ENCODE measurements around the gene STRA6. TPM values are rescaled to one million over a fixed set of nuclear protein-coding genes. Genes with fewer than 3 reads are reported as not detected.

STRA6 gene
- total RNA-seq, 2 experiments from 2014 or later = not detected

GRCh38 chr15:74136814-74137536, 65.6 kb downstream of the STRA6 start:
- Mint-ChIP-seq H3K4me1 (ENCODE audit: low read depth) (peaks cover 22% of the 10 kb centered on the region), H3K4me3 (peak overlapping the region; percentile 29), H3K27me3 (ENCODE audit: low read depth) (peaks cover 66% of the 10 kb centered on the region), H3K9me3 (ENCODE audit: insufficient read depth) (no peaks in the 10 kb centered on the region), H3K36me3 (ENCODE audit: low read depth) (peaks cover 6% of the 10 kb centered on the region), H3K27ac (no peak overlapping the region)
- ChIA-PET CTCF (no interaction called here), POLR2A (no interaction called here)
- DNase-seq = no peak
- no peak for ATAC-seq

- ChIA-PET POLR2A (no interaction called here), CTCF (no interaction called here)
- Mint-ChIP-seq H3K4me3 (peak overlapping the region; percentile 29), H3K36me3 (ENCODE audit: low read depth) (peaks cover 6% of the 10 kb centered on the region), H3K4me1 (ENCODE audit: low read depth) (peaks cover 22% of the 10 kb centered on the region), H3K27me3 (ENCODE audit: low read depth) (peaks cover 71% of the 10 kb centered on the region), H3K9me3 (ENCODE audit: insufficient read depth) (no peaks in the 10 kb centered on the region), H3K27ac (no peak overlapping the region)
- ATAC-seq = no peak
- no peak for DNase-seq
Measured at GRCh38 chr15:74136540-74136813, 66.1 kb downstream of the STRA6 start.

GRCh38 chr15:74135041-74135565, 67.5 kb downstream of the STRA6 start:
- H3K9me3 Mint-ChIP-seq (ENCODE audit: insufficient read depth) = no peaks in the 10 kb centered on the region
- peak overlapping the region; percentile 36 for H3K4me3 Mint-ChIP-seq

GRCh38 chr15:74134387-74135027, 68.1 kb downstream of the STRA6 start:
- Mint-ChIP-seq H3K27ac (peak overlapping the region; percentile 70), H3K4me1 (ENCODE audit: low read depth) (peaks cover 22% of the 10 kb centered on the region), H3K27me3 (ENCODE audit: low read depth) (peaks cover 82% of the 10 kb centered on the region), H3K36me3 (ENCODE audit: low read depth) (peaks cover 6% of the 10 kb centered on the region), H3K9me3 (ENCODE audit: insufficient read depth) (no peaks in the 10 kb centered on the region), H3K4me3 (no peak overlapping the region)
- ChIA-PET CTCF (interaction anchor here (0.7 to 1.3 kb wide), 6 partner anchors 17 to 188 kb away, joined by 3 to 4 read pairs (median 3); no protein-coding TSS in a partner anchor), POLR2A (no interaction called here)
- no peak for ATAC-seq
- DNase-seq = no peak

More at GRCh38 chr15:74135041-74135565, 67.5 kb downstream of the STRA6 start:
- ChIA-PET CTCF (interaction anchor here (0.7 kb wide), 1 partner anchor 187 kb away, joined by 3 read pairs; no protein-coding TSS in a partner anchor), POLR2A (no interaction called here)
- DNase-seq = no peak
- Mint-ChIP-seq H3K4me1 (ENCODE audit: low read depth) (peaks cover 20% of the 10 kb centered on the region), H3K36me3 (ENCODE audit: low read depth) (peaks cover 6% of the 10 kb centered on the region), H3K27ac (peak overlapping the region; percentile 70), H3K27me3 (ENCODE audit: low read depth) (peaks cover 80% of the 10 kb centered on the region)
- ATAC-seq = no peak

GRCh38 chr15:74133694-74134386, 68.7 kb downstream of the STRA6 start:
- ChIA-PET POLR2A (no interaction called here), CTCF (interaction anchor here (0.7 to 1.3 kb wide), 6 partner anchors 17 to 189 kb away, joined by 3 to 4 read pairs (median 3); no protein-coding TSS in a partner anchor)
- H3K27ac Mint-ChIP-seq = no peak overlapping the region
- no peak overlapping the region for H3K4me3 Mint-ChIP-seq
- H3K9me3 Mint-ChIP-seq (ENCODE audit: insufficient read depth) = no peaks in the 10 kb centered on the region
- H3K4me1 Mint-ChIP-seq (ENCODE audit: low read depth) = peaks cover 25% of the 10 kb centered on the region
- peaks cover 85% of the 10 kb centered on the region for H3K27me3 Mint-ChIP-seq (ENCODE audit: low read depth)
- DNase-seq (no peak), ATAC-seq (no peak)
- H3K36me3 Mint-ChIP-seq (ENCODE audit: low read depth) = peaks cover 6% of the 10 kb centered on the region

- POLR2A ChIA-PET = no interaction called here
- Mint-ChIP-seq H3K27me3 (ENCODE audit: low read depth) (peaks cover 81% of the 10 kb centered on the region), H3K27ac (peak overlapping the region; percentile 34), H3K9me3 (ENCODE audit: insufficient read depth) (no peaks in the 10 kb centered on the region), H3K4me1 (ENCODE audit: low read depth) (peaks cover 25% of the 10 kb centered on the region), H3K4me3 (peak overlapping the region; percentile 15), H3K36me3 (ENCODE audit: low read depth) (peaks cover 6% of the 10 kb centered on the region)
- DNase-seq = peak; percentile 28
- CTCF ChIA-PET = interaction anchor here (1.0 to 1.9 kb wide), 4 partner anchors 24 to 190 kb away, joined by 3 to 7 read pairs (median 4); no protein-coding TSS in a partner anchor
- ATAC-seq = no peak
Measured at GRCh38 chr15:74132681-74133651, 69.6 kb downstream of the STRA6 start.

- Mint-ChIP-seq H3K36me3 (ENCODE audit: low read depth) (peaks cover 6% of the 10 kb centered on the region), H3K9me3 (ENCODE audit: insufficient read depth) (no peaks in the 10 kb centered on the region), H3K27me3 (ENCODE audit: low read depth) (peaks cover 81% of the 10 kb centered on the region), H3K27ac (peak overlapping the region; percentile 35), H3K4me1 (ENCODE audit: low read depth) (peaks cover 31% of the 10 kb centered on the region), H3K4me3 (peak overlapping the region; percentile 2)
- ChIA-PET POLR2A (no interaction called here), CTCF (interaction anchor here (1.0 to 1.9 kb wide), 4 partner anchors 25 to 191 kb away, joined by 3 to 7 read pairs (median 4); no protein-coding TSS in a partner anchor)
- no peak for DNase-seq
- ATAC-seq = no peak
Measured at GRCh38 chr15:74131628-74132413, 70.8 kb downstream of the STRA6 start.

GRCh38 chr15:74130849-74131627, 71.5 kb downstream of the STRA6 start:
- Mint-ChIP-seq H3K27me3 (ENCODE audit: low read depth) (peaks cover 79% of the 10 kb centered on the region), H3K4me1 (ENCODE audit: low read depth) (peaks cover 25% of the 10 kb centered on the region), H3K9me3 (ENCODE audit: insufficient read depth) (no peaks in the 10 kb centered on the region), H3K27ac (peak overlapping the region; percentile 10), H3K4me3 (peak overlapping the region; percentile 22), H3K36me3 (ENCODE audit: low read depth) (peaks cover 6% of the 10 kb centered on the region)
- ATAC-seq = no peak
- ChIA-PET CTCF (interaction anchor here (1.7 to 4.4 kb wide), 4 partner anchors 26 to 192 kb away, joined by 3 to 26 read pairs (median 6); no protein-coding TSS in a partner anchor), POLR2A (no interaction called here)
- no peak for DNase-seq

GRCh38 chr15:74130155-74130848, 72.3 kb downstream of the STRA6 start, which contains the start of gene ISLR2:
TSS of gene ISLR2 (plus strand) at chr15:74130586. CDS start at chr15:74132755, 2,169 bp downstream.
- Mint-ChIP-seq H3K27me3 (ENCODE audit: low read depth) (peaks cover 78% of the 10 kb centered on the region), H3K4me1 (ENCODE audit: low read depth) (peaks cover 23% of the 10 kb centered on the region), H3K36me3 (ENCODE audit: low read depth) (peaks cover 6% of the 10 kb centered on the region), H3K27ac (peak within 1 kb of the TSS; percentile 10), H3K9me3 (ENCODE audit: insufficient read depth) (no peaks in the 10 kb centered on the region), H3K4me3 (peak within 1 kb of the TSS; percentile 22)
- CTCF ChIA-PET = interaction anchor here (1.8 to 4.4 kb wide), 4 partner anchors 157 to 192 kb away, joined by 4 to 26 read pairs (median 17); no protein-coding TSS in a partner anchor
- ATAC-seq = no peak
- DNase-seq = no peak
- POLR2A ChIA-PET = no interaction called here

All from activated CD8-positive, alpha-beta T cell treated with anti-CD3 and anti-CD28 coated beads, Interleukin-2, amount 10 ng/mL, durations not matched to agents 7 days and 5 days (primary cell).